PC-9 (cell line): Measurements from ENCODE around the gene SLC44A5.

Experiments
- CTCF ChIP-seq: fragments of 200-600 bp; sonication (generic); conservative IDR thresholded peaks from 2 replicates; pipeline ENCODE4 v1.6.1; 2017; ENCODE audit warnings: mixed run types, antibody characterized with exemption, mild to moderate bottlenecking, moderate library complexity
- EZH2 ChIP-seq: fragments of 200-600 bp; sonication (generic); IDR thresholded peaks from 2 replicates; pipeline ENCODE4 v1.8.0; 2017; ENCODE audit warnings: antibody characterized with exemption, low read depth

DNA sequence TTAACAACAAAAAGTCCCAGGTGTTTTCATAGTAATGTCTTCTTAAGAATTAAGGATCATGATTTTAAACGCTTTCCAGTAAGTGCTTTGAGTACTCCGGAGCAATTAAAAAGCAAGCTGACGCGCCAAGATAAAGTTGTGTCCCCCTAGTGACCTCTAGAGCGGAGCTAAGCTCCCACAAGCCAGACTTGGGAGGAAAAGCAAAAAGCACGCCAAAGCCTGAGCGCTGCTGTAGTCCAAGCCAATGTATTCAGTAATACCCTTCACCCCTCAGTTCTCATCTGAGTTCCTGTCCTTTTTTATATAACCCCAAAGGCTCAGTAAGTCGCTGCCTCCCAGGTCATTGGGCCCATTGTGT lies 3.5 kb upstream of the SLC44A5 start:
- TF ChIP-seq EZH2 (no peak), CTCF (no peak)
